ENCODE measurements around the gene LYPD5. TPM values are rescaled to one million over a fixed set of nuclear protein-coding genes. Genes with fewer than 3 reads are reported as not detected.
A peak's percentile ranks its signal among the peaks of the same experiment; 100 is the strongest.

The LYPD5 gene
- total and polyA plus RNA-seq, 8 donors: 0.20 to 6.3 (median 0.55) TPM

GRCh38 chr19:43784241-43784980, 17.8 kb downstream of the LYPD5 start:
- TF ChIP-seq CTCF (IDR thresholded peaks at IDR 0.05): no peak
- DNase-seq (peak in 2 of 4 donors; percentile 75 to 89), ATAC-seq (peak; percentile 79)
- Histone ChIP-seq H3K9me3 (no peaks in the 10 kb centered on the region), H3K36me3 (no peaks in the 10 kb centered on the region), H3K4me1 (peaks cover 0 to 31% of the 10 kb centered on the region in 2 donors), H3K27ac (no peak overlapping the region), H3K4me3 (no peak overlapping the region), H3K27me3 (peaks cover 0 to 16% of the 10 kb centered on the region in 2 donors)
- intact Hi-C loops (cut with DNase I): loop anchor here in 1 of 2 donors (5.0 kb wide), 1 partner anchor 37 kb away; no protein-coding TSS in a partner anchor

- ATAC-seq: no peak
- Histone ChIP-seq H3K4me1 (peaks cover 0 to 39% of the 10 kb centered on the region in 2 donors), H3K4me3 (no peak overlapping the region), H3K36me3 (no peaks in the 10 kb centered on the region), H3K9me3 (no peaks in the 10 kb centered on the region), H3K27me3 (peaks cover 0 to 16% of the 10 kb centered on the region in 2 donors), H3K27ac (no peak overlapping the region)
- intact Hi-C loops (cut with DNase I): loop anchor here in 1 of 2 donors (5.0 kb wide), 1 partner anchor 36 kb away; no protein-coding TSS in a partner anchor
- no peak for DNase-seq
- TF ChIP-seq CTCF (IDR thresholded peaks at IDR 0.05): no peak
Observed at GRCh38 chr19:43783636-43784035, 18.6 kb downstream of the LYPD5 start.

- Histone ChIP-seq H3K9me3 (no peaks in the 10 kb centered on the region), H3K4me1 (peaks cover 4 to 48% of the 10 kb centered on the region in 2 donors), H3K27ac (no peak overlapping the region), H3K4me3 (no peak overlapping the region), H3K27me3 (peaks cover 0 to 16% of the 10 kb centered on the region in 2 donors), H3K36me3 (no peaks in the 10 kb centered on the region)
- intact Hi-C loops (cut with DNase I): loop anchor here in 1 of 2 donors (5.0 kb wide), 1 partner anchor 35 kb away; no protein-coding TSS in a partner anchor
- DNase-seq (no peak), ATAC-seq (no peak)
- no peak for TF ChIP-seq CTCF (IDR thresholded peaks at IDR 0.05)
Observed at GRCh38 chr19:43782689-43783231, 19.5 kb downstream of the LYPD5 start.

DNA sequence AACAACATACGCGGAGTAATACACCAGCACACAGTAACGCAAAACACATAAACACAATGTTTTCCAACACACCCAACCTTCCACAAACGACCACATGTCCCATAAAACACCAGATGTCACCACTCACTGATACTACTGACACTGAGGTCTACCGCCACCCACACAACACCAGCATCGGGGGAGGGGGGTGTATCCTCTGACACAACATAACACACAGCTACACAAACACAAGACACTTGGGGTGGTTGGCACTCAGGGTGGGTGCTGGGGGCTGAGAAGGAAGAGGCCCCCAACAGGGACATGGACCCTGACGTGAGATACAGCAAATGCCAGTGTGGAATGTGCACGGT, 20.0 kb downstream of the LYPD5 start:
- intact Hi-C loops (cut with DNase I): loop anchor here in 1 of 2 donors (5.0 kb wide), 1 partner anchor 35 kb away; no protein-coding TSS in a partner anchor
- no peak for DNase-seq
- no peaks in the 10 kb centered on the region for H3K9me3 ChIP-seq
- ATAC-seq: no peak
- TF ChIP-seq CTCF (IDR thresholded peaks at IDR 0.05): no peak
- no peaks in the 10 kb centered on the region for H3K36me3 ChIP-seq
- peaks cover 0 to 16% of the 10 kb centered on the region in 2 donors for H3K27me3 ChIP-seq
- no peak overlapping the region for H3K4me3 ChIP-seq
- H3K27ac ChIP-seq: no peak overlapping the region
- peaks cover 5 to 53% of the 10 kb centered on the region in 2 donors for H3K4me1 ChIP-seq

DNA sequence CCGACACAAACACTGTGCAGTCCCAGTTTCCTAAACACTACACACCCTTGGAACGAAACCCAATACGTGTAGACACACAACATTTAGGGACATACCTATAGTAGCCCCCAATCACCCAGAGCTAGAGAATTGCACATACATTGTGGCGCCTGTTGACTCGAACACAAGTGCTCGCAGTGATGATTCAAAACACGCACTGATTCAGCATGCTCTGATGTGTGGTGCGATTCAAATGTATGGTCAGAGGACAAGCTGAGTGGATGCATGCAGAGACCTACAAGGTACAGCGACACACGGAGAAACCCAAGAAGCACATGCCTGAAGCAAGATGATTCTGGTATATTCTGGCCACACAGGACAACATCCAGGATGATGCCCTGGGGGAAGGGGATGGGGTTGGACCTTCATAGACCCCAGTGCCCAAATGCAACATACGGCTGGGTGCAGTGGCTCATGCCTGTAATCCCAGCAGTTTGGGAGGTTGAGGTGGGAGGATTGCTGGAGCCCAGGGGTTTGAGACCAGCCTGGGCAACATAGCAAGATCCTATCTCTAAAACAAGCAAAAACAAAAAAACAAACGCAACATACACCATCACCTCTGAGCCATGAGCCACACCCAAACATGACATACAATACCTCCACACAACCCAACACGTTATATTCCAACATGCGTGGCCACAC, 20.5 kb downstream of the LYPD5 start:
- intact Hi-C loops (cut with DNase I): loop anchor here in 1 of 2 donors (5.0 kb wide), 1 partner anchor 34 kb away; no protein-coding TSS in a partner anchor
- H3K9me3 ChIP-seq: no peaks in the 10 kb centered on the region
- DNase-seq: no peak
- H3K4me3 ChIP-seq: no peak overlapping the region
- peaks cover 5 to 57% of the 10 kb centered on the region in 2 donors for H3K4me1 ChIP-seq
- no peak for TF ChIP-seq CTCF (IDR thresholded peaks at IDR 0.05)
- H3K27ac ChIP-seq: no peak overlapping the region
- no peaks in the 10 kb centered on the region for H3K36me3 ChIP-seq
- ATAC-seq: no peak
- peaks cover 0 to 16% of the 10 kb centered on the region in 2 donors for H3K27me3 ChIP-seq
